SK-N-SH treated with all-trans-retinoic acid at 6 μM for 48 hours (cell line): ENCODE data around the gene PUDP.

Experiments
- ARNTL ChIP-seq: fragments of 450-650 bp; formaldehyde crosslinking; IDR thresholded peaks from 2 replicates; pipeline ENCODE4 v1.5.0; 2020; ENCODE audit warnings: low read depth, mild to moderate bottlenecking, moderate library complexity, borderline replicate concordance
- BACH2 ChIP-seq: fragments of 250-450 bp; sonication (Bioruptor Pico); IDR thresholded peaks from 2 replicates; pipeline ENCODE4 v1.9.0; 2021; ENCODE audit warnings: mild to moderate bottlenecking, borderline replicate concordance
- CSDC2 ChIP-seq: fragments of 250-450 bp; sonication (Bioruptor Pico); IDR thresholded peaks from 2 replicates; pipeline ENCODE4 v1.5.0; 2020; ENCODE audit warnings: mild to moderate bottlenecking, moderate library complexity
- ZFP3 ChIP-seq: fragments of 250-450 bp; sonication (Bioruptor Pico); IDR thresholded peaks from 2 replicates; pipeline ENCODE4 v1.5.0; 2020; ENCODE audit warnings: mild to moderate bottlenecking, moderate library complexity
- TF ChIP-seq, protein P1 (sequence below): fragments of 250-450 bp; sonication (Bioruptor Pico); IDR thresholded peaks from 2 replicates; pipeline ENCODE4 v1.5.1; 2021; ENCODE audit warnings: mild to moderate bottlenecking, moderate library complexity
- TF ChIP-seq, protein P2 (sequence below): fragments of 250-450 bp; sonication (Bioruptor Pico); IDR thresholded peaks from 2 replicates; pipeline ENCODE4 v1.8.0; 2020; ENCODE audit warnings: mild to moderate bottlenecking, moderate library complexity, borderline replicate concordance
- TF ChIP-seq, protein P3 (sequence below): fragments of 250-450 bp; sonication (Bioruptor Pico); IDR thresholded peaks from 2 replicates; pipeline ENCODE4 v1.5.1; 2020; ENCODE audit warnings: low read depth, mild to moderate bottlenecking, moderate library complexity

DNA sequence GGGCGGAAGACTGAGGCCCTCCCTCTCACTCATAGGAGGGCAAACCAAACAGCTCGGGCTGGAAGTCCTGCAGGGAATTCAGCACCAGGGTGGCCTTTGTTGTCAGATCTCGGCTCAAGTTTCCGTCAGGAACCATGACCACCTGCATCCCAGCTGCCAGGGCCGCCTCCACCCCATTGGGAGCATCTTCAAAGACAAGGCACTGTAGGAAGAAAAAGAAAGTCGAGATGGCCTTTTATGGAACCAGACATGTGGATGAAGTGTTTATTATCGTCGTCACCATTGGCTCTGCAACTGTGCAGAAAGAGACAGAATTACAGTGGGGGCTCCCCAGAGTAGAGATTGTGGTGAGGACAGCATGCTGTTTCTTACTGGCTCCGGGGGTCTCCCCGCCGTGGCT is 97.7 kb downstream of the PUDP start:
- TF ChIP-seq BACH2: no peak
- TF ChIP-seq ZFP3: no peak
- TF ChIP-seq, protein P1, sequence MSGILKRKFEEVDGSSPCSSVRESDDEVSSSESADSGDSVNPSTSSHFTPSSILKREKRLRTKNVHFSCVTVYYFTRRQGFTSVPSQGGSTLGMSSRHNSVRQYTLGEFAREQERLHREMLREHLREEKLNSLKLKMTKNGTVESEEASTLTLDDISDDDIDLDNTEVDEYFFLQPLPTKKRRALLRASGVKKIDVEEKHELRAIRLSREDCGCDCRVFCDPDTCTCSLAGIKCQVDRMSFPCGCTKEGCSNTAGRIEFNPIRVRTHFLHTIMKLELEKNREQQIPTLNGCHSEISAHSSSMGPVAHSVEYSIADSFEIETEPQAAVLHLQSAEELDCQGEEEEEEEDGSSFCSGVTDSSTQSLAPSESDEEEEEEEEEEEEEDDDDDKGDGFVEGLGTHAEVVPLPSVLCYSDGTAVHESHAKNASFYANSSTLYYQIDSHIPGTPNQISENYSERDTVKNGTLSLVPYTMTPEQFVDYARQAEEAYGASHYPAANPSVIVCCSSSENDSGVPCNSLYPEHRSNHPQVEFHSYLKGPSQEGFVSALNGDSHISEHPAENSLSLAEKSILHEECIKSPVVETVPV: no peak
- TF ChIP-seq CSDC2 (CRISPR knock-in tag): no peak
- TF ChIP-seq, protein P2, sequence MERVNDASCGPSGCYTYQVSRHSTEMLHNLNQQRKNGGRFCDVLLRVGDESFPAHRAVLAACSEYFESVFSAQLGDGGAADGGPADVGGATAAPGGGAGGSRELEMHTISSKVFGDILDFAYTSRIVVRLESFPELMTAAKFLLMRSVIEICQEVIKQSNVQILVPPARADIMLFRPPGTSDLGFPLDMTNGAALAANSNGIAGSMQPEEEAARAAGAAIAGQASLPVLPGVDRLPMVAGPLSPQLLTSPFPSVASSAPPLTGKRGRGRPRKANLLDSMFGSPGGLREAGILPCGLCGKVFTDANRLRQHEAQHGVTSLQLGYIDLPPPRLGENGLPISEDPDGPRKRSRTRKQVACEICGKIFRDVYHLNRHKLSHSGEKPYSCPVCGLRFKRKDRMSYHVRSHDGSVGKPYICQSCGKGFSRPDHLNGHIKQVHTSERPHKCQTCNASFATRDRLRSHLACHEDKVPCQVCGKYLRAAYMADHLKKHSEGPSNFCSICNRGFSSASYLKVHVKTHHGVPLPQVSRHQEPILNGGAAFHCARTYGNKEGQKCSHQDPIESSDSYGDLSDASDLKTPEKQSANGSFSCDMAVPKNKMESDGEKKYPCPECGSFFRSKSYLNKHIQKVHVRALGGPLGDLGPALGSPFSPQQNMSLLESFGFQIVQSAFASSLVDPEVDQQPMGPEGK (CRISPR knock-in tag): no peak
- TF ChIP-seq, protein P3, sequence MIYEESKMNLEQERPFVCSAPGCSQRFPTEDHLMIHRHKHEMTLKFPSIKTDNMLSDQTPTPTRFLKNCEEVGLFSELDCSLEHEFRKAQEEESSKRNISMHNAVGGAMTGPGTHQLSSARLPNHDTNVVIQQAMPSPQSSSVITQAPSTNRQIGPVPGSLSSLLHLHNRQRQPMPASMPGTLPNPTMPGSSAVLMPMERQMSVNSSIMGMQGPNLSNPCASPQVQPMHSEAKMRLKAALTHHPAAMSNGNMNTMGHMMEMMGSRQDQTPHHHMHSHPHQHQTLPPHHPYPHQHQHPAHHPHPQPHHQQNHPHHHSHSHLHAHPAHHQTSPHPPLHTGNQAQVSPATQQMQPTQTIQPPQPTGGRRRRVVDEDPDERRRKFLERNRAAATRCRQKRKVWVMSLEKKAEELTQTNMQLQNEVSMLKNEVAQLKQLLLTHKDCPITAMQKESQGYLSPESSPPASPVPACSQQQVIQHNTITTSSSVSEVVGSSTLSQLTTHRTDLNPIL (CRISPR knock-in tag): no peak
- no peak for TF ChIP-seq ARNTL (CRISPR knock-in tag)
